Activated naive CD8-positive, alpha-beta T cell treated with anti-CD3 and anti-CD28 coated beads, Interleukin-2, amount 10 ng/mL, durations not matched to agents 7 days and 5 days (primary cell): Measurements from ENCODE around the gene BRMS1. TPM values are rescaled to one million over a fixed set of nuclear protein-coding genes. Genes with fewer than 3 reads are reported as not detected.
"Not testable (repeated sequence)": the region's sequence is repeated elsewhere in the genome, so short reads cannot be mapped to it uniquely, and the experiment has no call there.

ENCODE experiments used
- ATAC-seq: fragments of 150-1000 bp; cut with Tn5 transposase; one replicate; pipeline ENCODE4 v1.10.0; 2021; ENCODE audit warnings: low read depth, moderate library complexity
- POLR2A ChIA-PET: fragments of 350-600 bp; sonication (Branson Sonifier 250); formaldehyde crosslinking; loops from one replicate; lab custom pipeline; 2021; ENCODE audit warnings: antibody characterized with exemption; lab: Charles Lee
- DNase-seq: peaks from one replicate; pipeline ENCODE4 v3.0.0; 2021
- H3K27ac Mint-ChIP-seq: one replicate; pipeline ENCODE4 v1.8.0; 2022; ENCODE audit warnings: mild to moderate bottlenecking, mixed read lengths
- H3K27me3 Mint-ChIP-seq: one replicate; pipeline ENCODE4 v1.8.0; 2022; ENCODE audit warnings: mild to moderate bottlenecking, moderate library complexity, mixed read lengths
- H3K36me3 Mint-ChIP-seq: one replicate; pipeline ENCODE4 v1.8.0; 2021; ENCODE audit warnings: mild to moderate bottlenecking, mixed read lengths
- H3K4me1 Mint-ChIP-seq: one replicate; pipeline ENCODE4 v1.8.0; 2021; ENCODE audit warnings: mixed read lengths
- H3K4me3 Mint-ChIP-seq: one replicate; pipeline ENCODE4 v1.8.0; 2022; ENCODE audit warnings: mild to moderate bottlenecking, moderate library complexity, mixed read lengths
- H3K9me3 Mint-ChIP-seq: one replicate; pipeline ENCODE4 v1.8.0; 2021; ENCODE audit warnings: mixed read lengths
- total RNA-seq, 2 experiments: library from RNA; stranded (reverse); gene quantifications; one replicate each; pipeline ENCODE4 v1.2.3, GENCODE V29; 2021

BRMS1 gene
- total RNA-seq, 2 experiments from 2014 or later = 45.4 to 47.8 TPM

- no peak for ATAC-seq
- POLR2A ChIA-PET = interaction anchor here (0.6 kb wide), 1 partner anchor 23 kb away, joined by 5 read pairs; no protein-coding TSS in a partner anchor
- Mint-ChIP-seq H3K4me1 (no peaks in the 10 kb centered on the region), H3K4me3 (no peak overlapping the region), H3K36me3 (no peaks in the 10 kb centered on the region), H3K9me3 (no peaks in the 10 kb centered on the region), H3K27me3 (no peaks in the 10 kb centered on the region), H3K27ac (no peak overlapping the region)
- no peak for DNase-seq
Measured at GRCh38 chr11:66359662-66360087, 14.8 kb upstream of the BRMS1 start.

GRCh38 chr11:66350560-66351235 is 5.8 kb upstream of the BRMS1 start:
- H3K27me3 Mint-ChIP-seq, H3K4me3 Mint-ChIP-seq, H3K27ac Mint-ChIP-seq, H3K36me3 Mint-ChIP-seq, ATAC-seq, POLR2A ChIA-PET, DNase-seq, H3K9me3 Mint-ChIP-seq: not testable (repeated sequence)
- peaks cover 15% of the 10 kb centered on the region for H3K4me1 Mint-ChIP-seq

GRCh38 chr11:66349084-66349386 is 4.1 kb upstream of the BRMS1 start:
- Mint-ChIP-seq H3K27me3 (peaks cover 2% of the 10 kb centered on the region), H3K4me1 (peaks cover 27% of the 10 kb centered on the region), H3K4me3 (no peak overlapping the region), H3K36me3 (peaks cover 7% of the 10 kb centered on the region), H3K27ac (no peak overlapping the region), H3K9me3 (no peaks in the 10 kb centered on the region)
- POLR2A ChIA-PET = interaction anchor here (2.8 to 4.5 kb wide), 2 partner anchors 23 to 37 kb away, joined by 25 to 32 read pairs; partner anchors contain the start of gene SLC29A2
- DNase-seq (no peak), ATAC-seq (no peak)

- DNase-seq (peak; percentile 80), ATAC-seq (peak; percentile 59)
- Mint-ChIP-seq H3K27ac (peak within 1 kb of the TSS; percentile 97), H3K9me3 (no peaks in the 10 kb centered on the region), H3K27me3 (peaks cover 2% of the 10 kb centered on the region), H3K36me3 (peaks cover 3% of the 10 kb centered on the region), H3K4me3 (peak within 1 kb of the TSS; percentile 95), H3K4me1 (peaks cover 37% of the 10 kb centered on the region)
- POLR2A ChIA-PET = interaction anchor here (0.6 to 4.5 kb wide), 11 partner anchors 10 to 810 kb away, joined by 3 to 32 read pairs (median 4); partner anchors contain the start of genes CD248, RBM14 and SLC29A2
Measured at GRCh38 chr11:66347425-66348276, 2.7 kb upstream of the BRMS1 start, which contains the start of gene B4GAT1. Gene B4GAT1 (minus strand): TSS chr11:66347629. CDS start chr11:66347545, 84 bp downstream.

- DNase-seq = no peak
- no peak for ATAC-seq
- Mint-ChIP-seq H3K4me3 (peak overlapping the region; percentile 65), H3K9me3 (no peaks in the 10 kb centered on the region), H3K36me3 (peaks cover 4% of the 10 kb centered on the region), H3K4me1 (peaks cover 37% of the 10 kb centered on the region), H3K27ac (no peak overlapping the region), H3K27me3 (peaks cover 2% of the 10 kb centered on the region)
- POLR2A ChIA-PET = interaction anchor here (1.2 to 4.5 kb wide), 8 partner anchors 9 to 270 kb away, joined by 3 to 32 read pairs (median 4); partner anchors contain the start of genes CD248, RBM14, SLC29A2 and YIF1A
Measured at GRCh38 chr11:66346476-66347424, 1.8 kb upstream of the BRMS1 start.

- Mint-ChIP-seq H3K4me1 (peaks cover 35% of the 10 kb centered on the region), H3K36me3 (peaks cover 9% of the 10 kb centered on the region), H3K27ac (peak overlapping the region; percentile 91), H3K4me3 (peak overlapping the region; percentile 90), H3K9me3 (no peaks in the 10 kb centered on the region), H3K27me3 (peaks cover 2% of the 10 kb centered on the region)
- ATAC-seq (peak; percentile 1), DNase-seq (no peak)
- POLR2A ChIA-PET = interaction anchor here (0.9 to 4.5 kb wide), 9 partner anchors 10 to 93 kb away, joined by 3 to 26 read pairs (median 8); partner anchors contain the start of genes CD248, RIN1, SLC29A2 and YIF1A
Measured at GRCh38 chr11:66345316-66345649, 379 bp upstream of the BRMS1 start.

- no peak for ATAC-seq
- peak overlapping the region; percentile 28 for H3K27ac Mint-ChIP-seq
- H3K9me3 Mint-ChIP-seq = no peaks in the 10 kb centered on the region
- H3K4me3 Mint-ChIP-seq = peak overlapping the region; percentile 90
- DNase-seq = no peak
- POLR2A ChIA-PET = interaction anchor here (1.3 to 3.2 kb wide), 2 partner anchors 9 to 31 kb away, joined by 3 to 26 read pairs; no protein-coding TSS in a partner anchor
- H3K36me3 Mint-ChIP-seq = peaks cover 14% of the 10 kb centered on the region
- peaks cover 38% of the 10 kb centered on the region for H3K4me1 Mint-ChIP-seq
- H3K27me3 Mint-ChIP-seq = peaks cover 2% of the 10 kb centered on the region
Measured at GRCh38 chr11:66343176-66343575, 1.7 kb downstream of the BRMS1 start.

GRCh38 chr11:66341502-66342126 is 3.3 kb downstream of the BRMS1 start:
- H3K9me3 Mint-ChIP-seq = no peaks in the 10 kb centered on the region
- no peaks in the 10 kb centered on the region for H3K27me3 Mint-ChIP-seq
- H3K27ac Mint-ChIP-seq = no peak overlapping the region
- DNase-seq (no peak), ATAC-seq (no peak)
- peaks cover 45% of the 10 kb centered on the region for H3K4me1 Mint-ChIP-seq
- POLR2A ChIA-PET = interaction anchor here (1.3 kb wide), 1 partner anchor 29 kb away, joined by 4 read pairs; no protein-coding TSS in a partner anchor
- H3K4me3 Mint-ChIP-seq = no peak overlapping the region
- peaks cover 11% of the 10 kb centered on the region for H3K36me3 Mint-ChIP-seq

- Mint-ChIP-seq H3K27me3 (no peaks in the 10 kb centered on the region), H3K27ac (no peak overlapping the region), H3K4me3 (no peak overlapping the region), H3K4me1 (peaks cover 48% of the 10 kb centered on the region), H3K9me3 (no peaks in the 10 kb centered on the region), H3K36me3 (peaks cover 11% of the 10 kb centered on the region)
- DNase-seq (no peak), ATAC-seq (no peak)
- POLR2A ChIA-PET = interaction anchor here (1.3 kb wide), 2 partner anchors 28 kb away, joined by 3 to 4 read pairs; no protein-coding TSS in a partner anchor
Measured at GRCh38 chr11:66340596-66341501, 4.1 kb downstream of the BRMS1 start.

GRCh38 chr11:66339686-66340483 is 5.0 kb downstream of the BRMS1 start:
- peak; percentile 15 for DNase-seq
- Mint-ChIP-seq H3K4me1 (peaks cover 41% of the 10 kb centered on the region), H3K27me3 (no peaks in the 10 kb centered on the region), H3K27ac (no peak overlapping the region), H3K9me3 (no peaks in the 10 kb centered on the region), H3K4me3 (no peak overlapping the region), H3K36me3 (peaks cover 11% of the 10 kb centered on the region)
- POLR2A ChIA-PET = interaction anchor here (0.6 to 1.3 kb wide), 3 partner anchors 23 to 299 kb away, joined by 3 read pairs; partner anchors contain the start of gene CD248
- ATAC-seq = no peak
